ENCODE data around the gene LRRC49.

- TF ChIP-seq CTCF (IDR thresholded peaks at IDR 0.05; ENCODE audit: insufficient read depth, low read depth, low read length) (no peak), EZH2 (IDR thresholded peaks at IDR 0.05; ENCODE audit: insufficient read depth, low read length) (no peak)
Measured at GRCh38 chr15:71072423-71072822, 179.8 kb downstream of the LRRC49 start.

All from astrocyte (in vitro differentiated cells and primary cell).